Measurements from ENCODE around the gene POP4.

POP4 gene

DNA sequence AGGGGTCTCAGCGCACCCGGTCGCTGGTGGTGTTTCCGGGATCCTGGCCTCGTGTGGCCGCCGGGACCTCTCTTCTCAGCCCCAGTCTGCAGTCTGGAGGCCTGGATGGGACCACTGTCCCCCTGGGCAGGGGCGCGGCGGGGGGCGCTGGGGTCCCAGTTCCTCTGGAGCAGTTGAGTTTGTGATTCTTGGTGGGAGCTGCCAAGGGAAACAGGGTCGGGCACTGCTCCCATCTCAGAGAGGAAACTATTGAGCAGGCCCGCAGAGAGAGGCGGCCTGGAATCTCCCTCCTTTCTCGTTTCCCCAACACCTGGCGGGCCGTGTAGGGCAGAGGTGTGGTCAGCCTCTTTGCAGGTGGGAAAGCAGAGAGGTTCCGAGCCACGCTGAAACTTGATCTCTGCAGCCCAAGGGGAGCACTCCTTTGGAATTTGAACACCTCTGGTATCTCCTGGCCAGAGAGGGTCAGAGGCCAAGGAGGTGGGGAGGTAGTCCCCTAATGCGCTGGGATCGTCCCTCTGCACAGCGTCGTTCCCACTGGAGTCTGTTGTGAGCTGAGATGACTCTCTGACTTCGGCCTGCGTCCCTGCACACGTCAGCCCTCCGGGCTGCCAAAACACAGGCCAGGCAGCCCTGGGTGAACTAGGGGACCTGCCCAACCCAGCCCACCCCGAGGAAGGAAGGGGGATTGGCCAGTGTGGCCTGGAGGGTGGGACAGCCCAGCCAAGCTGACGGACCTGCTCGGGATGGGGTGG is 59.9 kb downstream of the POP4 start:
- H3K27ac Mint-ChIP-seq: peak overlapping the region; percentile 92
- H3K36me3 Mint-ChIP-seq (ENCODE audit: low read depth): peaks cover 24% of the 10 kb centered on the region
- H3K9me3 Mint-ChIP-seq: no peaks in the 10 kb centered on the region

More for the DNA sequence above, 59.9 kb downstream of the POP4 start:
- Mint-ChIP-seq H3K4me1 (ENCODE audit: low read depth) (peaks cover 83% of the 10 kb centered on the region), H3K27me3 (no peaks in the 10 kb centered on the region), H3K4me3 (peak overlapping the region; percentile 88)
